OCI-LY1 (cell line): Measurements from ENCODE around the gene AZU1.

Experiments used
- CTCF ChIP-seq: fragments of 200-600 bp; sonication (generic), shearing (Covaris generic); IDR thresholded peaks from 2 replicates; pipeline ENCODE4 v1.5.1; 2017; ENCODE audit warnings: mild to moderate bottlenecking, antibody characterized with exemption, low read length, moderate library complexity, mixed read lengths
- EZH2 ChIP-seq: fragments of 200-600 bp; sonication (generic), shearing (Covaris generic); IDR thresholded peaks from 2 replicates; pipeline ENCODE4 v1.8.0; 2017; ENCODE audit warnings: borderline replicate concordance, mixed run types, mild to moderate bottlenecking, antibody characterized with exemption, low read length, moderate library complexity, mixed read lengths

- TF ChIP-seq CTCF (no peak), EZH2 (no peak)
Measured at GRCh38 chr19:852136-853013, 24.7 kb downstream of the AZU1 start, which contains the start of gene ELANE.
